Fibroblast of skin of scalp (primary cell): ENCODE measurements around the gene CLK2.
"Not testable (repeated sequence)": the region's sequence is repeated elsewhere in the genome, so short reads cannot be mapped to it uniquely, and the experiment has no call there.

Experiments
- DNase-seq: peaks from one replicate; pipeline ENCODE4 v3.0.0-alpha.2; 2013

Gene CLK2

DNA sequence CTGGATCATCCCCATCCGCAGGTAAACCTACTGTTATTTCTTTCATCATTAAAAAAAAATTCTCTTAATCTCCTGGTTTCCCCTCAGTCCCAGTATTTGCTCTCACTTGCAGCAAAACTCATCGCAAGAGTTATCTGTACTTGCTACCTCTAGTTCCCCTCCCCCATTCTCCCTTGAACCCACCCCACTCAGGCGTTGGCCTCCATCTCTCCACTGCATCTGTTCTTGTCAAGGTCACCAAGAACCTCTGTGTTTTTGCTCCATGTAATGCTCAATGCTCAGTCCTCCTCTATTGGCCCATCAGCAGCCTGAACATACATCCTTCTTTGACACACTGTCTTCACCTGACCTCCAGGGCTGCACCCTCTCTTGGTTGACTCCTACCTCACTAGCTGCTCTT is 23.4 kb upstream of the CLK2 start:
- DNase-seq, result no peak

DNA sequence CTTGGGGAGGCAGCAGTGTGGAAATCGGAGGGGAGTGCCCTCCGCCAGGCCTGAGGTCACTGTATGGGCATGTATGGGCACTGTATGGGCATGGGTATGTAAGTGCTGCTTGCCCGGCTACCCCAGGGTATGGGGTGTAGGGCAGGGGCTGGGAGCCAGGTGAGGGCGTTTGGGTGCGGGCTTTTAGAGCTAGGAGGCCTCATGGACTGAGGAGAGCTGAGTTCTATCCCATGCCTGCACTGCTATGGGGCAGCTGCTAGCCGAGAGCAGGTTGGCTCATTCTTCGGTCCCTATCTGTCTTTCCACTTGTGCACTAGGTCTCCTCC is 22.6 kb upstream of the CLK2 start:
- DNase-seq, result no peak

DNA sequence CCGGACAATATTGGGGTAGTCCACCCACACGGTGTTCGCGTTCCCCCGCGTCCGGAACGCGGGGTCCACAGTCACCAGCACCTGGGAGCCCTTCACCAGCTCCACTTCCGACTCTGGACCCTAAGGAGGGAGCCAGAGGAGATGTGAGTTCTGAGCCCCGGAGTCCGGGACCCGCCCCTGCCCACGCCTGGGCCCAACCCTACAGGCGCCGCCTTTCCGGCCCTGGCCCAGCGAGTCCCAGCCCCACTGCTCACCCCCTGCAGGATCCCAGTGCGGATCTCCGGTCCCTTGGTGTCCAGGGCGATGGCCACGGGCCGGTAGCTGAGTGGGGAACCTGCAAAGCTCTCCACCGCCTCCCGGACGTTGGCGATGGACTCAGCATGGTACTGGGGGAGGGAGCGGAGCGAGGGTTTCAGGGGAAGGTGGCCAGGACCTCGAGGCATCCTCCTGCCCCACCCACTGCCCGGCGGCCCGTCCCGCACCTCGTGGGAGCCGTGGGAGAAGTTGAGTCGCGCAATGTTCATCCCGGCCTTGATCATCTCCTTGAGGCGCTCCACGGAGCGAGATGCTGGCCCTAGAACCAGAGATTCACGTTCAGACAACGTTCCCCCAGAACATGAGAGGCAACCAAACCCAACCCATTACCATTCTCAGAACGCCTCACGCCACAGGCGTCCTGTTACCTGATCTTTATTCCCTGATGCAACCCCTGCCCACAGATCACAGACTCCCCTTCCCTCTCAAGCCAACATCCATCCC is 22.1 kb upstream of the CLK2 start:
- no peak for DNase-seq

DNA sequence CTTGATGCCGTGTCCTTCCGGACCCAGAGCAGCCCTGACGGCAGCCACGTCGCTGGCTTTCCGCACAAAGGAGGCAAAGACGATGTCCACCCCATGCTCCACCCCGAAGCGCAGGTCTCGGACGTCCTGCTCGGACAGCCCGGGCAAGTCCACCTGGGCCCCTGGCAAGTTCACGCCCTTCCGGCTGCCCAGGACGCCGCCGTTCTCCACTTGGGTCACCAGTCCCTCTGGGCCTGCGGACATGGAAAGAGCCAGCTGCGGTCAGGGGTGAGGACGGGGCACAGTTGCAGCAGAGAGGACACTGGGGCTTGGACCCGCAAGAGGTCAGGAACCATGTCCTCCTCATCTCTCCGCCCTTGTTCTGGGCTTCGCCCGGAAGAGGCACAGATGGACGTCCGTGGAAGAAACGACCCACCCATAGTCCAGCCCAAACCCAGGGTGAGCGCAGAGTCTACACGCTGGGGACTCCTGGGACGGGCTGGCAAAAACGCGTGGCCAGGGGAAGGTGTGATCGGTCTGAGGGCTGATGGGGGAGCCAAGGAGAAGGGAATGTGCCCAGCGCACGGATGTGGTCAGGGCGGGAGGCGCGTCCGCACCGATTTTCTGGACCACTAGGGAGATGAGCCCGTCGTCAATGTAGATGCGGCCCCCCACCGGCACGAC is 21.3 kb upstream of the CLK2 start:
- no peak for DNase-seq

DNA sequence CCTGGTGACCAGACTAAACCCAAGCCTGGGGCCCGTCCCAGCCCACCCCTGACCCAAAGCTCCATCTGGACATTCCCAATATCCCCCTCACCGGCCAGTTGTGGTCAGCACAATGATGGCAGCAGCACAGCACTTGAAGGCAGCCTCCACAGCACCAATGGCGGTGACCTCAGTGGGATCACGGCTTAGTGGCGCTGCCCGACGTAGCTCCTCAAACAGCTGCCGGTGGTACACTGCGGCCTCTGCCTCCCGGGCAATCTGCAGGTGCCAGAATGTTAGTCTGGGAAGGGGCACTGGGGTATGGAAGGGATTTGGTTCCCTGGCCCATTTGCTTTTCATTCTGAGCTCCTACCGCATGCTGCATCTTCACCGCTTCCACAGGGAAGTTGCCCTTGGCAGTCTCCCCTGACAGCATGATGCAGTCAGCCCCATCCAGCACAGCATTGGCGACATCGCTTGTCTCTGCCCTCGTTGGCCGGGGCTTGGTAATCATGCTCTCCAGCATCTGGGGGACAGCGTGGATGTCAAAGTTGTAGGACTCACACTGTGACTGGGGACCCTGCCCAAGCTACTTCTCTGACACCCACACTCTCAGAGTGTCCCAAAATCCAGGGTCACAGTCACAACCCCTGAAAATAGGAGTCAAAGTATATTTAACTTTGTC is 19.9 kb upstream of the CLK2 start:
- no peak for DNase-seq

DNA sequence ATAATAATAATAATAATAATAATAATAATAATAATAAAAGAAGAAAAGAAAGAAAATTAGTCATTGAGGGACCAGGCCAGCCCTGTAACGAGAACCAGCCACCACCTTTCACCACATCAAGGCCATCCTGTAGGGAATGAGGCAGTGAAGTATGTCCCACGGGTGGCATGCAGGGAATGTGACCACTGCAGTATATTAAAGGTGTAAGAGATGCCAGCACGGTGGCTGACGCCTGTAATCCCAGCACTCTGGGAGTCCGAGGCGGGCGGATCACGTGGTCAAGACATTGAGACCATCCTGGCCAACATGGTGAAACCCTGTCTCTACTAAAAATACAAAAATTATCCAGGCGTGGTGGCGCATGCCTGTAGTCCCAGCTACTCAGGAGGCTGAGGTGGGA is 17.7 kb upstream of the CLK2 start:
- not testable (repeated sequence) for DNase-seq

DNA sequence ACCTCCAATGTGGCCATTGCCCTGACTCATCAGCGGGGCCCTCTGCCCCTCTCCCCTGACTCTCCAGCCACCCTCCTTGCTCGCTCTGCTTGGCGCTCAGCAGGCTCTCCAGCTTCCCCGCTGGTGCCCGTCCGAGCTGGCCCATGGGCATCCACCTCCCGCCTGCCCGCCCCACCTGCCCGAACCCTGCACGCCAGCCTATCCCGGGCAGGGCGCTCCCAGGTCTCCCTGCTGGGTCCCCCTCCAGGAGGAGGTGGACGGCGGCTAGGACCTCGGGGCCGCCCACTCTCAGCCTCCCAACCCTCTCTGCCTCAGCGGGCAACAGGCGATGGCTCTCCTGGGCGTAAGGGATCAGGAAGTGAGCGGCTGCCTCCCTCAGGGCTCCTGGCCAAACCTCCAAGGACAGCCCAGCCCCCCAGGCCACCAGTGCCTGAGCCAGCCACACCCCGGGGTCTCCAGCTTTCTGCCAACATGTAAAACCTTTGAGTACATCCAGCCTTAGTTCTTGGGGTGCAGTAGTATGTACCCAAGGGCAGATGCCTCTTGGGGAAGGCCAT is 14.8 kb upstream of the CLK2 start:
- DNase-seq, result no peak

DNA sequence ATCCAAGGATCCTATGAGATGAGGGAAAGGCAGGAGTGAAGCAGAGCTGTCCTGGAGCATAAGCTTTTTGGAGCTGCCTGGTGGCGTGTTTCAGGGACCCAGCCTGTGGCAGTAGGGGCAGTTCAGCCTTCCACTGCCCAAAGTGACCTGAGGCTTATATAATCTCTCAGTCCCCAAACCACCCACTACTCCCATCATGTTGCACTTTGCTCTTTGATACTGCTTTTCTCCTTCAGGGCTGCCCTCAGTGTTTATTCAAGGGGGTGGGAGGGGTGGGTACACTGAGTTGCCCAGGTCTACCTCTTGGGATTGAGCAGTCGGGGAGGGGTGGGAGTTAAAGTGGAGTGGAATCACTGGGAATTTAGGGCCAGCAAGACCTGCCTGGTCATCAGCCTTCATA is 13.2 kb upstream of the CLK2 start:
- no peak for DNase-seq

DNA sequence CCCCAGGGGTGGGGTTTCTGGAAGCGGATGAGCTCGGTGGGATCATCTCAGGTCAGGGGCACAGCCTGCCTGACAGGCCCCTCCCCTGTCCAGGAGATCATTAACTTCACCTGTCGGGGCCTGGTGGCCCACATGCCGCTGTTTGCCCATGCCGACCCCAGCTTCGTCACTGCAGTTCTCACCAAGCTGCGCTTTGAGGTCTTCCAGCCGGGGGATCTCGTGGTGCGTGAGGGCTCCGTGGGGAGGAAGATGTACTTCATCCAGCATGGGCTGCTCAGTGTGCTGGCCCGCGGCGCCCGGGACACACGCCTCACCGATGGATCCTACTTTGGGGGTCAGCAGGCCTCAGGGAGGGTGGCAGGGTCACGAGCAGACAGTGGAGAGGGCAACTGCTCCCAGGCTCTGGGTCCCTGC is 12.3 kb upstream of the CLK2 start:
- no peak for DNase-seq

DNA sequence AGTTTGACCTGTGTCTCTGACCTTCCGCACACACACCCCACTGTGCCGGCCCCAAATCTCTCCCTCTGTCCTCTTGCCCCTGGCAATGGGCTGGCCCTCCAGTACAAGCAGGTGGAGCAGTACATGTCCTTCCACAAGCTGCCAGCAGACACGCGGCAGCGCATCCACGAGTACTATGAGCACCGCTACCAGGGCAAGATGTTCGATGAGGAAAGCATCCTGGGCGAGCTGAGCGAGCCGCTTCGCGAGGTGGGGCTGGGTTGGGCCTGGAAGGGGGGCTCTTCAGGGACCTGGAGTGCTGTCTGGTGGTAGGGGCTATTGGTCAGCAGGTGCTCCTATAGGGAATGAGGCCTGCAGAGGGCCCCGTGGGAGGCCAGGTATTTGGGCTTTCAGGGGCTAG is 11.8 kb upstream of the CLK2 start:
- DNase-seq, result no peak

DNA sequence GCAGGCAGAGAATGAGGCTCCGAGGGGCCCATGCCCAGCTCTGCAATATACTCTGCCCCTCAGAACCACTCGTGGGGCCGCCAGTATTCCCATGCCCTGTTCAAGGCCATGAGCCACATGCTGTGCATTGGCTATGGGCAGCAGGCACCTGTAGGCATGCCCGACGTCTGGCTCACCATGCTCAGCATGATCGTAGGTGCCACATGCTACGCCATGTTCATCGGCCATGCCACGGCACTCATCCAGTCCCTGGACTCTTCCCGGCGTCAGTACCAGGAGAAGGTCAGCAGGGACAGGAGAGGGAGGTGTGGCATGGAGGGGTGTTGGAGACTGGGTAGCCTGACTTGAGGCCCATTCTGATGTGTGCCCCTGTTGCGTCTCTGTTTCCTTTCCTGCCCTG is 11.2 kb upstream of the CLK2 start:
- no peak for DNase-seq

DNA sequence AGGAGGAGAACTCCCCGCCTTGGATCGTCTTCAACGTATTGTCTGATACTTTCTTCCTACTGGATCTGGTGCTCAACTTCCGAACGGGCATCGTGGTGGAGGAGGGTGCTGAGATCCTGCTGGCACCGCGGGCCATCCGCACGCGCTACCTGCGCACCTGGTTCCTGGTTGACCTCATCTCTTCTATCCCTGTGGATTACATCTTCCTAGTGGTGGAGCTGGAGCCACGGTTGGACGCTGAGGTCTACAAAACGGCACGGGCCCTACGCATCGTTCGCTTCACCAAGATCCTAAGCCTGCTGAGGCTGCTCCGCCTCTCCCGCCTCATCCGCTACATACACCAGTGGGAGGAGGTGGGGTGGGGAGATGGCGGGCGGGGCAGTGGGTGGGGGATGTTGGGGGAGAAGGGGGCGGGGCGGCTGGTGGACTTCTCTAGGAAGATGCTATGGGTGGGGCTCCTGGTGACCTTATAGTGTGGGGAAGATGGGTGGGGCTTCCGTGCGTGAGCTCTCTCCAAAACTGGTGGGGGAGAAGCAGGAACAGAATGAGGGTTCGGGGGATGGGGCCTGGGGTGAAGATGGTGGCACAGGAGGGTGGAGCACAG is 9.3 kb upstream of the CLK2 start:
- DNase-seq, result no peak

DNA sequence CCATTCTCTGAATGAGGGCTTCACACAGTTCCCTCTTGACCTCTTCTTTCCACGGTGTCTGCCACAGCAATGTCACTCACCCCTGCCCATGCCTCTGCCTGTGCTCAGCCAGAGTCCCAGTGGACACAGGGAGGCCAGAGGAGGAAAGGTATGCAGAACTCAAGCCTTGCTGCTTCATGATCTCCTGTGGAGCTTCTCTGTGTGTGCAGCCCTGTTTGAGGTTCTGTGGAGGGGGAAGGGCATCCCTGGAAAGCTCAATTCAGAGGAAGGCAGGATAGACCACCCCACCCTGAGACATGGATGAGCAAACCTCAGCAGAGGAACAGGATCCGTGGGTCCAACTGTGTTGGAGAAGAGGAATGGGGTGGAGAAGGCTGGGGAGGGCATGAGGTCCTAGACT is 6.0 kb upstream of the CLK2 start:
- DNase-seq, result no peak

DNA sequence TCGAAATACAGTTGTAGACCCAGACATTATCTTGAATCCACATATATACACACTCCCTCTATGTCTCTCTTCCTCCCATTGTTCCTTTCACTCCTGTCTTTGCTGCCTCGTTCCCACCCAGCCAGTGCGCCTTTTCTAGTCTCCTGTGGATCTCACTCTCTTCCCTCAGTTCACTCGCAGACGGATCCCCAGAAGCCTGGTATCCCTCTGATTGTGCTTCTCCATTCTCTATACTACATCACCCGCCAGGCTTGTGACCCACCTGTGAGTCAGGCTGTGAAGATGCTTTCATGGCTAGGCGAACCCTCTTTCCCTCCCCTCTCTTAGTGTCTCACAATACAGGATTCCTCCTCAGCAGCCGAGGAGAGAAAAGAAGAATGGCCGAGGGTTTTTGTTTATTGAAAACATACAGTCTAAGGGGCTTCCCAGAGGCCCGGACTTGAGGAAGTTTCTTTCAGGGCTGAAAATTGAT is 5.4 kb upstream of the CLK2 start:
- no peak for DNase-seq

DNA sequence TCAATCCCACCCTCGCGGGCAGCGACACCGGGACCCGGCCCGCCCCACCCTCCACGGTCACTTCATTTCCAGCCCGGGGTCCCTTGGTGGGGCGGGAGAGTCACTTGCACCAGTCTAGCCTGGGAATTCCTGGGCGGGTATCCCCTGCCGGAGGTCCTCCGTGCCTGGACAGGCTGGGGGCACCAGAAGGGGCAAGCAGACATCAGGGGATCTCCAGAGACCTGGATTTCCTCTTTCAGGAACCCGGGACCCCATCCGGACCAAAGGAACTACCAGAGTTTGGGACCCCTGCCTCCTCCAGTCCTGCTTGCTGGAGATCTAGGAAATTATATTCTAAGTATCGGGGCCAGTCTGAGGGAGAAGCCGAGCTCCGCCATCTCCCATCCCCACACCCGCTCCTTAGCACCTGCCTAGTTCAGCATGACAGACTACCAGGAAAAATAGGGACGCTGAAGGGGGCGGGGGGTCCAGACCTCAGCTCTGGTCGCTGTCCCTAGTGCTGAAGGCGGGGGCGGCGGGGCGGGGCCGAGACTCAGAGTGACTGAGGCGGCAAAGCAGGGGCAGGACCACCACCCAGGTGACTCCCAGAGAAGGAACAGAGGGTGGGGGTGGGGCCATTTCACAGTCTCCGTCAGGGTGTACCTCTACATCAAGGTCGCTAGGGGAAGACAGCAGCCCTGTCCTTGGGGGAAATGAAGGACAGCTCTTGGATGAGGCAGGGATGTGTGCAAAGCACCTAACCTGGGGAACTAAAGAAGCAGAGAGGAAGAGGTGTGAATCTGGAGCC is 4.8 kb upstream of the CLK2 start:
- DNase-seq, result peak; percentile 36

DNA sequence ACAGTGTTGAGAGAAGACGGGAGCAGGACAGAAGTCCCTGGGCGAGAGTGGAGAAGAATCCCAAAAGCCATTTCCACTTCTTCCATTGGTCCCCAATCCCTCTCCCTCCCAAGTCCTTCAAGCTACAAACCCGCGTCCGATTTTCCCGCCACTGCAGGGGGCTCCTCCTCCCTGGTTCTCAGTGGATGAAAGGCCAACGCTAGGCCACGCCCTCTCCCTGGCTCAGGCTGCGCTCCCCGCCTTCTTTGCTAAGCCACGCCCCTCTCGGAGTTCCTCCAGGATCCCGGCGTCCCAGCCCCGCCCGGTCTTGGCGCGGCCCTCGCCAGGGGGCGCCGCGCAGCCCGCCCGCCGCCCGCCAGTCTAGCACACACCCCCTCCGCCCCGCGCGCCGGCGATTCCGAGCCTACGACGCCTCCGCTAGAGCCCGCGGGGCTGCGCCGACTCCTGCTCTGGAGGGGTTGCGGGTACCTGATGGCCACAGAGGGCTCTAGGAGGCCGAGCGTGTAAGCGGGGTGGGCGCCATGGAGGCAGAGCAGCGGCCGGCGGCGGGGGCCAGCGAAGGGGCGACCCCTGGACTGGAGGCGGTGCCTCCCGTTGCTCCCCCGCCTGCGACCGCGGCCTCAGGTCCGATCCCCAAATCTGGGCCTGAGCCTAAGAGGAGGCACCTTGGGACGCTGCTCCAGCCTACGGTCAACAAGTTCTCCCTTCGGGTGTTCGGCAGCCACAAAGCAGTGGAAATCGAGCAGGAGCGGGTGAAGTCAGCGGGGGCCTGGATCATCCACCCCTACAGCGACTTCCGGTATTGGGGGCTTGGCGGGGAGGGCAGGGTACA is 4.0 kb upstream of the CLK2 start, which contains the start of gene HCN3:
Gene HCN3, plus strand, starts transcription at position 394 of the 832 bp plus-strand sequence. Its CDS starts 128 bp downstream, at position 522.
- peak; percentile 96 for DNase-seq

DNA sequence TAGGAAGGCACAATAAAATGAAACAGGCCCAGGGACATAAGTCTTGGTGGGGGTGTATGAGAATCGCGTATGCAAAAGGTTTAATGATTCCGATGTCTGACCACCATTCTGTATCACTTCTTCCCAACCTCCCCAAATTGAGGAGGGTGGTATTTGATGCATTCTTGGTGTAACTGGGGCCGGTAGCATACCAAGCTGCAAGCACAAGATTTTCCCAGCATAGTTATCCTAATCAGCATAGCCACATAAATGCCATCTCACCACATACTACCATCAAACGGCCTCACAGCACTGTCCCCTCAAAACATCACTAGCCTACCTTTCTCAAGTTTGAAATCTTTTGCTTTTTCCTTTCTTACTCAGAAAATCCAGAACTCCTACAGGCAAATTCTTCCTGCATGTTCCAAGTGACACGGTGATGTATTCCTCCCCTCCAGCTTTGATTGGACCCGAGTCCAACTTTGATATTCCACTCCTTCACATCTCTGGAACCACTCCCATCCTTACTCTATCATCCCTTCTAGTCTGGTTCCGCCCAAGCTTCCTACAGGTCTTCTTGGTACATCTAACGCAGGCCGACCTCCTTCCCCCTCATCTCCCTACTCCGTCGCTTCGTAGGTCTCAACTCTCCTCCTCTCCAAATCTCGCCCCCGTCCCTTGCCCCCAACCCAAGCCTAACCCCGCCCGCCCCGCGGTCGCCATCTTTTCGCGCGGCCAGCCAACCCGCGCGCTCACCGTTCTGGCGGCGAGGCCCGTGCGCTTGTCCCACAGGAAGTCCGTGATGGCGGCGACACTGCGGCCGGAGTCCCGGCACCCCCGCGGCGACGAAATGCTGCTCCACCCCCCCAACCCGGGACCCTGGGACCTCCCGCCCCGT is 600 bp downstream of the CLK2 start:
- DNase-seq, result peak; percentile 53

DNA sequence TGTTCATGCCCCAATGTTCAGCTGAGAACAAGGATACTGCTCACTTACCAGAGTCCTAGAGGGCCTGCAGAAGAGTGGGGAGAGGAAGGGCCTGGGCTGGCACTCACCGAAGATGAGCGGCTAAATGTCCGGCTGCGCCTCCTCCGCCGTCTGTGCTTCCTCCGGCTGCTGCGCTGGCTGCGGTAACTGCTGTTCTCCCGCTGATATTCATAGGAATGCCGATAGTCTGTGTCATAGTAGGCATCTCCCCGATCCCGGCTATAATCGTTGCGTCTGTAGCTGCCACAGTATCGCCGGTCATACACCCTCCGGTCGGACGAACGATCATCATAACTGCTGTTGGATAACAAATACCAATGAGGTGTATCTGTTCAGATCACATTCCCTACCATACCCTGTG is 3.9 kb downstream of the CLK2 start:
- DNase-seq, result no peak

DNA sequence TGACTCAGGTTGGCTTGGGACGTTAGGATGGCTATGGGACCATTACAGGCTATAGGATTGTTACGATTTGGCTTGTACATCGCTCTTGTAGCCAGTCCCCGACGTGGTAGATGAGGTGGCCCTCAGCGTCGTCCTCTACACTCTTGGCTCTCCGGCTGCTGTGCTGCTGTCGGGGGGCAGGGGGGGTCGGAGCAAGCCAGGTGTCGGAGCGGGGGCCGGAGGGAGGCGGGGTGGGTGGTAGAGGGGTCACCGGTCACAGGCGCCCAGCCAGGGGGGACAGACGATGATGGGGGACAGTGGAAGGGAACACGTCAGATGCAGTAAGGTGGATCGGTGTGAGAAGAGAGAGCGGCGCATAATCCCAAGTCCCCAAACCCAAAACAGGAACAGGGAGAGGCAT is 4.7 kb downstream of the CLK2 start:
- DNase-seq, result no peak

DNA sequence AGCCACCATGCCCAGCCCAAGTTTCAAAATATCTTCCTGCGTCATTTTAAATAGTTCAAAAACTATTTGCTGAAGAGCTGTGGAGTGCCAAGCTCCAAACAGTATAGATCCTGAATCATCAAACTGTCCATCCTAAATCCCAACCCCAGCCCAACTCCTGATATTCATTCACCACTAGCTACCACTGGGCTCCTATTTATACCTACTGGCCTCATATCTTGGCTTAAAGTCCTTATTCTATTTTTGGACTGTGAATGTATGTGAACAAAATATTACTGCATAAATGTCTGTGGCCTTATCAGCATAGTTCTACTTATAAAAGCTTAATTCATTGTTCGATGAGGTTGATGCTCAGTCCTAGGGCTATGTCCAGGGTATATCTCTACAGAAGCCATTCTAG is 5.9 kb downstream of the CLK2 start:
- DNase-seq, result no peak
